Endodermal cell (in vitro differentiated cells): ENCODE data around the gene CCDC43. TPM values are rescaled to one million over a fixed set of nuclear protein-coding genes. Genes with fewer than 3 reads are reported as not detected.
A peak's percentile ranks its signal among the peaks of the same experiment; 100 is the strongest.

Experiments
- DNase-seq: peaks from one replicate; pipeline ENCODE4 v3.0.0-alpha.2; 2017
- H3K27ac ChIP-seq: 2 replicates; pipeline ENCODE4 v1.5.1; 2013; ENCODE audit warnings: mild to moderate bottlenecking, low read depth, low read length, moderate library complexity
- H3K27me3 ChIP-seq: 2 replicates; pipeline ENCODE4 v1.6.1; 2013; ENCODE audit warnings: mild to moderate bottlenecking, low read length, moderate library complexity; ENCODE audit not compliant: insufficient read depth, control insufficient read depth, poor library complexity, severe bottlenecking
- H3K36me3 ChIP-seq: 2 replicates; pipeline ENCODE4 v1.7.0; 2013; ENCODE audit warnings: mild to moderate bottlenecking, low read length, moderate library complexity; ENCODE audit not compliant: control insufficient read depth, insufficient read depth
- H3K4me1 ChIP-seq: one replicate; pipeline ENCODE4 v1.7.0; 2013; ENCODE audit warnings: low read length; ENCODE audit not compliant: control insufficient read depth, insufficient read depth
- H3K4me3 ChIP-seq: 2 replicates; pipeline ENCODE4 v1.5.1; 2013; ENCODE audit warnings: mild to moderate bottlenecking, low read length, moderate library complexity
- H3K9ac ChIP-seq: 2 replicates; pipeline ENCODE4 v1.6.1; 2013; ENCODE audit warnings: mild to moderate bottlenecking, low read length, moderate library complexity; ENCODE audit not compliant: poor library complexity, severe bottlenecking; ENCODE audit errors: extremely low read depth
- H3K9me3 ChIP-seq: 2 replicates; pipeline ENCODE4 v1.6.1; 2013; ENCODE audit warnings: mild to moderate bottlenecking, low read length, moderate library complexity; ENCODE audit not compliant: control insufficient read depth
- H3K27ac Mint-ChIP-seq: 2 replicates; pipeline ENCODE4 v1.8.0; 2020; ENCODE audit warnings: mixed read lengths
- H3K27me3 Mint-ChIP-seq: 2 replicates; pipeline ENCODE4 v1.8.0; 2021; ENCODE audit warnings: mild to moderate bottlenecking, mixed read lengths; ENCODE audit not compliant: insufficient read depth
- H3K36me3 Mint-ChIP-seq: 2 replicates; pipeline ENCODE4 v1.8.0; 2020; ENCODE audit warnings: low read depth, mixed read lengths
- H3K4me1 Mint-ChIP-seq: 2 replicates; pipeline ENCODE4 v1.8.0; 2020; ENCODE audit warnings: mixed read lengths
- H3K4me3 Mint-ChIP-seq: 2 replicates; pipeline ENCODE4 v1.8.0; 2020; ENCODE audit warnings: mild to moderate bottlenecking, moderate library complexity, mixed read lengths
- H3K9me3 Mint-ChIP-seq: 2 replicates; pipeline ENCODE4 v1.8.0; 2020; ENCODE audit warnings: mild to moderate bottlenecking, mixed read lengths
- CTCF ChIP-seq: fragments of 200-600 bp; sonication (generic); conservative IDR thresholded peaks from 2 replicates; pipeline ENCODE4 v1.5.0; 2021; ENCODE audit warnings: antibody characterized with exemption, mild to moderate bottlenecking
- WGBS, 2 experiments: methylation state at CpG; one replicate each; pipeline versions ENCODE4 v1.1.5 to v1.1.7; 2013; ENCODE audit warnings: missing lambda C conversion rate in 2 of 2, mixed read lengths in 1 of 2; ENCODE audit not compliant: insufficient coverage in 1 of 2, insufficient read length in 1 of 2; 5-methylcytosine and 5-hydroxymethylcytosine counted together
- total RNA-seq, 2 donors: library from RNA; stranded (reverse); fragmentation: NEBNext Ultra II Directional in 1 of 2; extraction: Animal tissue kit (Norgen Biotek cat#: 25700) in 1 of 2; gene quantifications; 2 replicates in 1 of 2; 3 replicates in 1 of 2; pipeline ENCODE4 v1.2.1, GENCODE V29; 2021

CCDC43 gene
- total RNA-seq, 2 donors from 2014 or later: 35.7 to 38.1 TPM

GRCh38 chr17:44663095-44663494 lies 26.5 kb downstream of the CCDC43 start:
- Histone ChIP-seq H3K4me3 (no peak overlapping the region), H3K9ac (no peak overlapping the region), H3K36me3 (no peaks in the 10 kb centered on the region), H3K9me3 (no peaks in the 10 kb centered on the region), H3K27ac (no peak overlapping the region), H3K27me3 (no peaks in the 10 kb centered on the region), H3K4me1 (no peaks in the 10 kb centered on the region)
- no peak for DNase-seq
- H3K4me1 Mint-ChIP-seq: no peaks in the 10 kb centered on the region
- no peaks in the 10 kb centered on the region for H3K9me3 Mint-ChIP-seq
- H3K27ac Mint-ChIP-seq: no peak overlapping the region
- TF ChIP-seq CTCF: no peak
- 75 to 83% methylated on average over 1 of the region's 1 CpG for WGBS, 2 experiments
- H3K4me3 Mint-ChIP-seq: no peak overlapping the region
- peaks cover 2% of the 10 kb centered on the region for H3K27me3 Mint-ChIP-seq
- H3K36me3 Mint-ChIP-seq: no peaks in the 10 kb centered on the region

DNA sequence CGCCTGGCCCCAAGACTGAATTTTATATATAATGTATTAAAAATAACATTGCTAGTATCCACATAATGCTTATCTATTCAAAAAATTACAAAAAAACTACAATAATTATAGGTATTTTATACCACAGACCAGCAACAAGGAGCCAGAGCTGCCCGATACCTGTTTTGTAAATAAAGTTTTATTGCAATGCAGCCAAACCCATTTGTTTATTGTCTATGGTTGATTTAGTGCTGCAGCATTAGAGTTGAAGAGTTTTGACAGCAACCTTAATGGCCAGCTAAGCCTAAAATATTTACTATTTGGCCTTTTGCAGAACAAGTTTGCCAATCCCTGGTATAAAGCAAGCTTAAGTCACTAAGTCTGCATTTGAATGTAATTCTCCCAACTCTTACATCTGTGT lies 27.7 kb downstream of the CCDC43 start:
- Mint-ChIP-seq H3K4me3 (no peak overlapping the region), H3K27me3 (peaks cover 15% of the 10 kb centered on the region), H3K27ac (no peak overlapping the region), H3K36me3 (no peaks in the 10 kb centered on the region), H3K9me3 (peaks cover 3% of the 10 kb centered on the region), H3K4me1 (no peaks in the 10 kb centered on the region)
- H3K9ac ChIP-seq: no peak overlapping the region
- no peaks in the 10 kb centered on the region for H3K4me1 ChIP-seq
- no peak for TF ChIP-seq CTCF
- no peaks in the 10 kb centered on the region for H3K9me3 ChIP-seq
- DNase-seq: no peak
- H3K4me3 ChIP-seq: no peak overlapping the region
- WGBS, 2 experiments: 83% methylated on average over 1 of the region's 2 CpGs; no CpG with 5 or more reads in 1 of the 2 experiments
- no peak overlapping the region for H3K27ac ChIP-seq
- H3K36me3 ChIP-seq: no peaks in the 10 kb centered on the region
- peaks cover 11% of the 10 kb centered on the region for H3K27me3 ChIP-seq

DNA sequence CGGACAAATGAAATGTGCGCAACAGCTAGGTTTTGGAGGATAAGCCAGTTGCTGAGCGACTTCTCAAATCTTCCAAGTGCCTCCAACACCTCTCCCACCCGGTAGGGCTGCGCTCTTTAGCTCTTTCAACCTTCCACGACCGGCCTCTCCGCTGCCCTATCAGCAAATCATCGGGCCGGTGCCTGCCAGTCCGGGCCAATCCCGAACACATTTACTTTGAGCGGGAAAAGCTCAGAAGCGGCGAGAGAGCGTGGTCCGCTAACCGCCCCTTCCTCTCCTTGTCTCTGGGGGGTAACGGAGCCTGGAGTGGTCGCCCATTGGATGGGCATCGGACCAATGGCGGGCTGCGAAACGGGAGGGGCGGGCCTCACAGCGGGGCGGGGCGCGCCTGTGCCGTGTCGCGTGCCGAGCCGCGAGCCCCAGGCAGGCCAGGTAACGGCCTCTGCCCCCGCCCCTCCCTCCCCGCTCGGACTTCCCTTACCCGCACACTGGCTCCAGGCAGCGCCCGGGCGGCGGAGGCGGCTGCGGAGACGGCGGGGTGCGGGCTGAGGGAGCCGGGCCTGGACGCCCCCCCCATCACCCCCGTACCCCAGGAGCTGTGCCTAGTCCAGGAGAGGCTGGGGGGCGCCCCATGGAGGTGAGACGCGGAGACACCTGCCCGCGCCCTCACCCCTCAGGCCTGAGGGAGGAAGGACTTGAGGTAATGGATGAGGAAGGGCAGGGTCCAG lies 33.4 kb downstream of the CCDC43 start, which contains the start of gene MEIOC:
Gene MEIOC, plus strand, starts transcription at position 486 of the 728 bp plus-strand sequence. Its CDS starts 146 bp downstream, at position 632.
- no peaks in the 10 kb centered on the region for H3K4me1 Mint-ChIP-seq
- H3K27ac Mint-ChIP-seq: no peak within 1 kb of the TSS
- Histone ChIP-seq H3K4me3 (peak within 1 kb of the TSS; percentile 43), H3K9ac (no peak within 1 kb of the TSS), H3K36me3 (no peaks in the 10 kb centered on the region), H3K9me3 (no peaks in the 10 kb centered on the region), H3K27ac (no peak within 1 kb of the TSS), H3K27me3 (peaks cover 48% of the 10 kb centered on the region), H3K4me1 (no peaks in the 10 kb centered on the region)
- H3K9me3 Mint-ChIP-seq: peaks cover 10% of the 10 kb centered on the region
- H3K27me3 Mint-ChIP-seq: peaks cover 57% of the 10 kb centered on the region
- H3K36me3 Mint-ChIP-seq: peaks cover 4% of the 10 kb centered on the region
- peak; percentile 97 for DNase-seq
- peak within 1 kb of the TSS; percentile 36 for H3K4me3 Mint-ChIP-seq
- TF ChIP-seq CTCF: peak; percentile 37
- WGBS, 2 experiments: 11 to 40% methylated on average over 8 to 56 of the region's 57 CpGs
